HG03135 (cell line): ENCODE results near the gene KRT3.

ENCODE experiments used
- ATAC-seq: cut with Tn5 transposase; IDR thresholded peaks from one replicate; pipeline ENCODE4 v1.9.1; 2021; ENCODE audit warnings: mild to moderate bottlenecking, moderate library complexity; ENCODE audit not compliant: unreplicated experiment

The KRT3 gene

GRCh38 chr12:52740584-52740983 is 55.3 kb downstream of the KRT3 start:
- ATAC-seq = no peak

GRCh38 chr12:52739963-52740362 is 56.0 kb downstream of the KRT3 start:
- ATAC-seq = no peak
